HEK293 (cell line): ENCODE results near the gene WNT11.
"Not testable (repeated sequence)": the region's sequence is repeated elsewhere in the genome, so short reads cannot be mapped to it uniquely, and the experiment has no call there.

Source experiments
- CTCF ChIA-PET: fragments of 350-600 bp; formaldehyde crosslinking; extraction: SDS; loops from one replicate; lab custom pipeline; 2021; ENCODE audit warnings: antibody characterized with exemption; lab: Yijun Ruan, JAX
- POLR2A ChIA-PET: fragments of 300-600 bp; formaldehyde crosslinking; extraction: SDS; loops from one replicate; lab custom pipeline; 2020; ENCODE audit warnings: antibody characterized with exemption, inconsistent platforms; lab: Yijun Ruan, JAX
- H3K27ac ChIP-seq: fragments of 200-500 bp; sonication (Bioruptor generic); 2 replicates; pipeline ENCODE4 v1.5.1; 2014; ENCODE audit warnings: low read depth, low read length, control low read depth, inconsistent platforms; ENCODE audit errors: extremely low read depth
- H3K36me3 ChIP-seq, 2 experiments: fragments of 200-500 bp in 1 of 2; sonication (Bioruptor generic) in 1 of 2; 1 replicate in 1 of 2; 2 replicates in 1 of 2; pipeline ENCODE4 v1.5.1; 2014 to 2017; ENCODE audit warnings: inconsistent platforms in 2 of 2, low read length in 2 of 2; ENCODE audit not compliant: control insufficient read depth in 2 of 2, insufficient read depth in 1 of 2
- H3K4me1 ChIP-seq: fragments of 200-500 bp; sonication (Bioruptor generic); 2 replicates; pipeline ENCODE4 v1.5.1; 2014; ENCODE audit warnings: mild to moderate bottlenecking, low read length, inconsistent platforms; ENCODE audit not compliant: control insufficient read depth, insufficient read depth
- H3K4me3 ChIP-seq: 2 replicates; pipeline ENCODE4 v1.5.1; 2011; ENCODE audit warnings: low read depth, mild to moderate bottlenecking, control low read depth, low read length, moderate library complexity
- H3K9me3 ChIP-seq: fragments of 200-500 bp; sonication (Bioruptor generic); 2 replicates; pipeline ENCODE4 v1.5.1; 2014; ENCODE audit warnings: low read depth, low read length, inconsistent platforms; ENCODE audit not compliant: control insufficient read depth, insufficient read depth
- BCL6B ChIP-seq: fragments of 450-650 bp; formaldehyde crosslinking; IDR thresholded peaks from 2 replicates; pipeline ENCODE4 v1.5.1; 2017; ENCODE audit warnings: missing biosample characterization, missing genetic modification characterization
- EGR2 ChIP-seq: fragments of 450-650 bp; formaldehyde crosslinking; IDR thresholded peaks from 2 replicates; pipeline ENCODE4 v1.5.1; 2016; ENCODE audit warnings: low read depth, missing biosample characterization, missing genetic modification characterization
- ELK4 ChIP-seq: IDR thresholded peaks from 2 replicates; pipeline ENCODE4 v1.6.1; 2011; ENCODE audit warnings: mild to moderate bottlenecking, low read depth, low read length, borderline replicate concordance
- OSR2 ChIP-seq: fragments of 450-650 bp; formaldehyde crosslinking; IDR thresholded peaks from 2 replicates; pipeline ENCODE4 v1.5.1; 2016; ENCODE audit warnings: missing biosample characterization, missing genetic modification characterization
- SALL2 ChIP-seq: fragments of 450-650 bp; formaldehyde crosslinking; IDR thresholded peaks from 2 replicates; pipeline ENCODE4 v1.5.0; 2017; ENCODE audit warnings: missing biosample characterization, mild to moderate bottlenecking, missing genetic modification characterization, borderline replicate concordance
- SCRT2 ChIP-seq: fragments of 450-650 bp; formaldehyde crosslinking; IDR thresholded peaks from 2 replicates; pipeline ENCODE4 v1.5.1; 2016; ENCODE audit warnings: missing biosample characterization, missing genetic modification characterization
- ZFHX2 ChIP-seq: fragments of 450-650 bp; formaldehyde crosslinking; conservative IDR thresholded peaks from 2 replicates; pipeline ENCODE4 v1.5.1; 2016; ENCODE audit warnings: missing biosample characterization, missing genetic modification characterization
- ZNF121 ChIP-seq: fragments of 450-650 bp; formaldehyde crosslinking; IDR thresholded peaks from 2 replicates; pipeline ENCODE4 v1.5.1; 2016; ENCODE audit warnings: missing biosample characterization, missing genetic modification characterization
- ZNF155 ChIP-seq: fragments of 450-650 bp; formaldehyde crosslinking; IDR thresholded peaks from 2 replicates; pipeline ENCODE4 v1.5.1; 2016; ENCODE audit warnings: missing biosample characterization, missing genetic modification characterization
- ZNF394 ChIP-seq: fragments of 450-650 bp; formaldehyde crosslinking; IDR thresholded peaks from 2 replicates; pipeline ENCODE4 v1.5.1; 2016; ENCODE audit warnings: missing biosample characterization, missing genetic modification characterization, mild to moderate bottlenecking, moderate library complexity, borderline replicate concordance
- ZNF488 ChIP-seq: fragments of 450-650 bp; formaldehyde crosslinking; IDR thresholded peaks from 2 replicates; pipeline ENCODE4 v1.5.1; 2016; ENCODE audit warnings: missing biosample characterization, missing genetic modification characterization
- ZNF521 ChIP-seq: fragments of 450-650 bp; formaldehyde crosslinking; IDR thresholded peaks from 2 replicates; pipeline ENCODE4 v1.5.1; 2017; ENCODE audit warnings: missing biosample characterization, mild to moderate bottlenecking, missing genetic modification characterization
- ZNF768 ChIP-seq: fragments of 450-650 bp; formaldehyde crosslinking; IDR thresholded peaks from 2 replicates; pipeline ENCODE4 v1.5.1; 2018; ENCODE audit warnings: missing biosample characterization, mild to moderate bottlenecking, missing genetic modification characterization
- ZNF830 ChIP-seq: fragments of 450-650 bp; IDR thresholded peaks from 2 replicates; pipeline ENCODE4 v1.5.0; 2018; ENCODE audit warnings: missing biosample characterization, missing genetic modification characterization, low read depth, mild to moderate bottlenecking, moderate library complexity
- ZSCAN16 ChIP-seq: fragments of 450-650 bp; formaldehyde crosslinking; IDR thresholded peaks from 2 replicates; pipeline ENCODE4 v1.5.1; 2016; ENCODE audit warnings: missing biosample characterization, missing genetic modification characterization
- TF ChIP-seq, protein P1 (sequence below): fragments of 450-650 bp; formaldehyde crosslinking; conservative IDR thresholded peaks from 2 replicates; pipeline ENCODE4 v1.5.1; 2016; ENCODE audit warnings: low read depth, missing biosample characterization, missing genetic modification characterization

WNT11 gene

DNA sequence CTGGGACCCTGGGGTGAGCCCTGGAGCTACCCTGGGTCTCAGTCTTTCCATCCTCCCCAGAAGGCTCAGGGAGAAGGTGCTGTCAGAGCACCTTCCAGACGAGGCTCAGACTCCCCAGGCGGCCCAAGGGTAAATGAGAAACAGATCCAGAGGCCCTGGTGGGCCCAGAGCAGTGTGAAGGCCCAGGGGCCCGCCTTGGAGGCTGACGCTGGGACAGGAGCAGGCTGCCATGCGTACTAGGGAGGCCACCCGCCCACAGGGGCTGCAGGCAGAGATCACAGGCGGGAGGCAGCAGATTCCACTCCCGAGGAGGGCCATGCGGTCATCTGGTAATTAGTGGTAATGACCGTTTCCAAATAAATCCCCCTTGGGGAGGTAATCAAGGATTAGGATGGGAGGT lies 5.2 kb downstream of the WNT11 start (continued):
- TF ChIP-seq, protein P1, sequence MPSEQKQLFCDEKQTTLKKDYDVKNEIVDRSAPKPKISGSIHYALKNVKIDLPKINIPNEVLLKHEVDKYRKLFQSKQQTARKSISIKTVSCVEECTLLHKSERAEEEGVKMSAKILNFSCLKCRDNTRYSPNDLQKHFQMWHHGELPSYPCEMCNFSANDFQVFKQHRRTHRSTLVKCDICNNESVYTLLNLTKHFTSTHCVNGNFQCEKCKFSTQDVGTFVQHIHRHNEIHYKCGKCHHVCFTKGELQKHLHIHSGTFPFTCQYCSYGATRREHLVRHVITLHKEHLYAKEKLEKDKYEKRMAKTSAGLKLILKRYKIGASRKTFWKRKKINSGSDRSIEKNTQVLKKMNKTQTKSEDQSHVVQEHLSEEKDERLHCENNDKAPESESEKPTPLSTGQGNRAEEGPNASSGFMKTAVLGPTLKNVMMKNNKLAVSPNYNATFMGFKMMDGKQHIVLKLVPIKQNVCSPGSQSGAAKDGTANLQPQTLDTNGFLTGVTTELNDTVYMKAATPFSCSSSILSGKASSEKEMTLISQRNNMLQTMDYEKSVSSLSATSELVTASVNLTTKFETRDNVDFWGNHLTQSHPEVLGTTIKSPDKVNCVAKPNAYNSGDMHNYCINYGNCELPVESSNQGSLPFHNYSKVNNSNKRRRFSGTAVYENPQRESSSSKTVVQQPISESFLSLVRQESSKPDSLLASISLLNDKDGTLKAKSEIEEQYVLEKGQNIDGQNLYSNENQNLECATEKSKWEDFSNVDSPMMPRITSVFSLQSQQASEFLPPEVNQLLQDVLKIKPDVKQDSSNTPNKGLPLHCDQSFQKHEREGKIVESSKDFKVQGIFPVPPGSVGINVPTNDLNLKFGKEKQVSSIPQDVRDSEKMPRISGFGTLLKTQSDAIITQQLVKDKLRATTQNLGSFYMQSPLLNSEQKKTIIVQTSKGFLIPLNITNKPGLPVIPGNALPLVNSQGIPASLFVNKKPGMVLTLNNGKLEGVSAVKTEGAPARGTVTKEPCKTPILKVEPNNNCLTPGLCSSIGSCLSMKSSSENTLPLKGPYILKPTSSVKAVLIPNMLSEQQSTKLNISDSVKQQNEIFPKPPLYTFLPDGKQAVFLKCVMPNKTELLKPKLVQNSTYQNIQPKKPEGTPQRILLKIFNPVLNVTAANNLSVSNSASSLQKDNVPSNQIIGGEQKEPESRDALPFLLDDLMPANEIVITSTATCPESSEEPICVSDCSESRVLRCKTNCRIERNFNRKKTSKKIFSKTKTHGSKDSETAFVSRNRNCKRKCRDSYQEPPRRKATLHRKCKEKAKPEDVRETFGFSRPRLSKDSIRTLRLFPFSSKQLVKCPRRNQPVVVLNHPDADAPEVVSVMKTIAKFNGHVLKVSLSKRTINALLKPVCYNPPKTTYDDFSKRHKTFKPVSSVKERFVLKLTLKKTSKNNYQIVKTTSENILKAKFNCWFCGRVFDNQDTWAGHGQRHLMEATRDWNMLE: no peak
- TF ChIP-seq ZNF121 (no peak), OSR2 (tag by site-specific recombination) (no peak), ZNF768 (tag by site-specific recombination) (no peak)

GRCh38 chr11:76200006-76200940 lies 6.0 kb downstream of the WNT11 start:
- Histone ChIP-seq H3K9me3 (no peaks in the 10 kb centered on the region), H3K27ac (no peak overlapping the region), H3K36me3 (peaks cover 0 to 13% of the 10 kb centered on the region in 2 experiments; a peak in 1 of 3 replicates), H3K4me1 (no peaks in the 10 kb centered on the region), H3K4me3 (no peak overlapping the region)
- ChIA-PET POLR2A (no interaction called here), CTCF (no interaction called here)
- peak; percentile 59; the same call in 1 of the 2 replicates for TF ChIP-seq ZSCAN16 (tag by site-specific recombination)
- no peak for TF ChIP-seq ZNF155 (tag by site-specific recombination)
- TF ChIP-seq SCRT2 (tag by site-specific recombination): peak; percentile 43; the same call in 1 of the 2 replicates
- TF ChIP-seq ZFHX2: peak; percentile 42
- no peak for TF ChIP-seq ELK4
- TF ChIP-seq EGR2 (tag by site-specific recombination): 0 out of 2 replicates have a peak, but pooled peaks have one; percentile 28

- H3K27ac ChIP-seq, H3K4me3 ChIP-seq, H3K4me1 ChIP-seq, POLR2A ChIA-PET, H3K9me3 ChIP-seq: not testable (repeated sequence)
- H3K36me3 ChIP-seq: peaks cover 0 to 18% of the 10 kb centered on the region in 2 experiments; a peak in 1 of 3 replicates
- CTCF ChIA-PET: interaction anchor here (1.1 to 1.2 kb wide), 2 partner anchors 8 to 47 kb away, joined by 3 to 4 read pairs; no protein-coding TSS in a partner anchor
Measured at GRCh38 chr11:76198691-76199090, 7.6 kb downstream of the WNT11 start.

DNA sequence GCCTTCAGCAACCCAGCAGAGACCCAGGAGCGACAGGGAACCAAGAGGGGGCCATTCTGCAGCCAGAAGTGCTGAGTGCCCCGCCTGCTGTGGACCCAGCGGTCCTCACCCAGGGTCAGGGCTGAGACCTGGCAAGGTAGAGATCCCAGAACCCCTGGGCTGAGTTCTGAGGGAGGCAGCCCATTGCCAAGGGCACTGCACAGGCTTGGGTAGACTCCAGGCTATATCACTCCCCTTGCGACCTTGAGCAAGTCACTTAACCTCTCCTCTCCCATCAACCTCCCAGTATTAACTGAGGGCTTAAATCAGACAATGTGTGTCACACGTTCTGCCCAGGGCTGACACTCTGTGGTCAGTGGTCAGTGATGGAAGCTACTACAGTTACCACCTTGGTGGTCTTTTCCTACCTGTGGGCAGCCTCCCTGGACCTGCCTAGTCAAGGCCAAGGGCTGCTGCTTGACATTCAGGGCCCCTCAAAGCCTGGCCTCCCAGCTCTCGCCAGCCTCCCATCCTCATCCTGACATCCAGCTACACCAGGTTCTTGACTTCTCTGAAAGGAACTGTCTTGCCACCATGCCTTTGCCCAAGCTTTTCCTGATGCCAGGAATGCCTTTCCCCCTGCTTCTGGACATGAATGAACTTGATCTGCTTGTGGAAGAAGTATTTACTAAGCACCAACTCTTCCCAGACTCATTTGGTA lies 8.2 kb downstream of the WNT11 start:
- CTCF ChIA-PET: interaction anchor here (1.1 to 1.2 kb wide), 2 partner anchors 9 to 46 kb away, joined by 3 to 4 read pairs; no protein-coding TSS in a partner anchor
- H3K9me3 ChIP-seq: no peaks in the 10 kb centered on the region
- no peak overlapping the region for H3K27ac ChIP-seq
- TF ChIP-seq ZNF488 (no peak), ZNF830 (no peak), ZSCAN16 (tag by site-specific recombination) (no peak), SALL2 (tag by site-specific recombination) (no peak), BCL6B (tag by site-specific recombination) (no peak), ZNF521 (tag by site-specific recombination) (no peak), ZNF394 (tag by site-specific recombination) (no peak)
- TF ChIP-seq, all 188 proteins: peak for 0
- POLR2A ChIA-PET: no interaction called here
- Histone ChIP-seq H3K4me3 (no peak overlapping the region), H3K36me3 (peaks cover 0 to 22% of the 10 kb centered on the region in 2 experiments; a peak in 1 of 3 replicates), H3K4me1 (no peaks in the 10 kb centered on the region)
